ENCODE results near the gene NRCAM.
A peak's percentile ranks its signal among the peaks of the same experiment; 100 is the strongest.

NRCAM gene

GRCh38 chr7:108427766-108428165 lies 28.5 kb downstream of the NRCAM start:
- DNase-seq: no peak

GRCh38 chr7:108425714-108426275 lies 30.4 kb downstream of the NRCAM start:
- DNase-seq: no peak

GRCh38 chr7:108424013-108424412 lies 32.2 kb downstream of the NRCAM start:
- no peak for DNase-seq

- DNase-seq: no peak
These were observed 32.9 kb downstream of the NRCAM start for GRCh38 chr7:108423089-108423989.

GRCh38 chr7:108421720-108422331 lies 34.4 kb downstream of the NRCAM start:
- no peak for DNase-seq

GRCh38 chr7:108419961-108420908 lies 36.0 kb downstream of the NRCAM start:
- no peak for DNase-seq

- DNase-seq: no peak
These were observed 37.3 kb downstream of the NRCAM start for GRCh38 chr7:108418946-108419345.

GRCh38 chr7:108417926-108418325 lies 38.3 kb downstream of the NRCAM start:
- no peak for DNase-seq

GRCh38 chr7:108417144-108417543 lies 39.1 kb downstream of the NRCAM start:
- no peak for DNase-seq

- peak in 18 of 58 donors; percentile 8 to 71 (median 27) for DNase-seq
These were observed 40.3 kb downstream of the NRCAM start for GRCh38 chr7:108415821-108416536.

- DNase-seq: no peak
These were observed 41.2 kb downstream of the NRCAM start for GRCh38 chr7:108415084-108415483.

GRCh38 chr7:108413782-108414492 lies 42.3 kb downstream of the NRCAM start:
- DNase-seq: no peak

- DNase-seq: no peak
These were observed 42.9 kb downstream of the NRCAM start for GRCh38 chr7:108413337-108413736.

GRCh38 chr7:108409146-108409545 lies 47.1 kb downstream of the NRCAM start:
- DNase-seq: peak in 3 of 58 donors; percentile 12 to 33 (median 25)

GRCh38 chr7:108408296-108408991 lies 47.8 kb downstream of the NRCAM start:
- DNase-seq: peak in 17 of 58 donors; percentile 12 to 73 (median 32)

- DNase-seq: no peak
These were observed 48.6 kb downstream of the NRCAM start for GRCh38 chr7:108407676-108408075.

- no peak for DNase-seq
These were observed 49.9 kb downstream of the NRCAM start for GRCh38 chr7:108406222-108406890.

Data from anterior cingulate cortex (tissue), 58 donors.